Retina (tissue), 1 donor: ENCODE data around the gene GPR32.
"Not testable (repeated sequence)": the region's sequence is repeated elsewhere in the genome, so short reads cannot be mapped to it uniquely, and the experiment has no call there.

ENCODE experiments used
- DNase-seq: peaks from one replicate; pipeline ENCODE4 v3.0.0-alpha.2; 2016

The GPR32 gene, protein sequence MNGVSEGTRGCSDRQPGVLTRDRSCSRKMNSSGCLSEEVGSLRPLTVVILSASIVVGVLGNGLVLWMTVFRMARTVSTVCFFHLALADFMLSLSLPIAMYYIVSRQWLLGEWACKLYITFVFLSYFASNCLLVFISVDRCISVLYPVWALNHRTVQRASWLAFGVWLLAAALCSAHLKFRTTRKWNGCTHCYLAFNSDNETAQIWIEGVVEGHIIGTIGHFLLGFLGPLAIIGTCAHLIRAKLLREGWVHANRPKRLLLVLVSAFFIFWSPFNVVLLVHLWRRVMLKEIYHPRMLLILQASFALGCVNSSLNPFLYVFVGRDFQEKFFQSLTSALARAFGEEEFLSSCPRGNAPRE

DNA sequence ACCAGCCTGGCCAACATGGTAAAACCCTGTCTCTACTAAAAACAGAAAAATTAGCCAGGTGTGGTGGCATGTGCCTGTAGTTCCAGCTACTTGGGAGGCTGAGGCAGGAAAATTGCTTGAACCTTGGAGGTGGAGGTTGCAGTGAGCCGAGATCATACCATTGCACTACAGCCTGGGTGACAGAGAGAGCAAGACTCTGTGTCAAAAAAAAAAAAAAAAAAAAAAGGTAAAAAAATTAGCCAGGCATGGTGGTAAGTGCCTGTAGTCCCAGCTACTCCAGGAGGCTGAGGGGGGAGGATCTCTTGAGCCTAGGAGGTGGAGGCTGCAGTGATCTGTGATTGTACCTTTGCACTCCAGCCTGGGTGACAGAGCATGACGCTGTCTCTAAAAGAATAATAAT is at the start of gene GPR32:
TSS of gene GPR32 (plus strand) at position 301 of the 400 bp plus-strand sequence. CDS start 137 bp downstream, outside the sequence.
- not testable (repeated sequence) for DNase-seq

- DNase-seq: peak; percentile 51
These were observed 49.3 kb upstream of the GPR32 start for GRCh38 chr19:50720921-50721381.

DNA sequence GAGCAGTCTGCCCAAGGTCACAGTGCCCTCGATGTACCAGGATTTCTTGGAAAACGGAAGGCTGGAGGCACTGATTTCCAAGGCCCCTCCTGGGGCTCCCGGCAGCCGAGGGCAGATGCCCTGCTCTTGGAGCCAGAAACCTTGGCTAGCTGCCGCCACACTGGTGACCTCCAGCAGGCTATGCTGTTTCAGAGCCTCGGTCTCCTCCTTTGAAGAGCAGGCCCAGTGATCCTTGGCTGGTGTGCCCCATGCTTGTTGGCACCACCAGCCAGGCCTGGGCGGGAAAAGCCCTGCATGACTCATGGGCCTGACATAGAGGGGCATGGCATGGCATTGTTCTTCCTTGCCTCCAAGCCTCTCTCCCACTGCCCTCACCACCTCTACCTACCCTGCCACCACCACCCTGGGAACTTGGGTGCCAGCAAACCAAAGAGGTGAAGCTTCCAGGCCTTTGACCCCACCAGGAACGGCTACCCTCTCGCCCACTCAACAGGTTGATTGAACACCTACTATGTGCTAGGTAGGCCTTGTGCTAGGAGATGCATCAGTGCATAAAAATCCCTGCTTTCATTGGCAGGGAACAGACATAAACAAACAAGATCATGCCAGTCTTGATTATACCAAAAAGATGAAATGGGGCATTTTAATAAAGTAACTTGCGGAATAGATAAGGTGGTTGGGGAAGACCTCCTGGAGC is 48.7 kb upstream of the GPR32 start:
- no peak for DNase-seq

GRCh38 chr19:50722201-50723013 is 47.9 kb upstream of the GPR32 start:
- peak; percentile 33 for DNase-seq

GRCh38 chr19:50723069-50723468 is 47.2 kb upstream of the GPR32 start, which contains the start of gene CLEC11A:
Gene CLEC11A, plus strand, starts transcription at chr19:50723364. Its CDS starts 162 bp downstream, at chr19:50723526.
- peak; percentile 36 for DNase-seq

DNA sequence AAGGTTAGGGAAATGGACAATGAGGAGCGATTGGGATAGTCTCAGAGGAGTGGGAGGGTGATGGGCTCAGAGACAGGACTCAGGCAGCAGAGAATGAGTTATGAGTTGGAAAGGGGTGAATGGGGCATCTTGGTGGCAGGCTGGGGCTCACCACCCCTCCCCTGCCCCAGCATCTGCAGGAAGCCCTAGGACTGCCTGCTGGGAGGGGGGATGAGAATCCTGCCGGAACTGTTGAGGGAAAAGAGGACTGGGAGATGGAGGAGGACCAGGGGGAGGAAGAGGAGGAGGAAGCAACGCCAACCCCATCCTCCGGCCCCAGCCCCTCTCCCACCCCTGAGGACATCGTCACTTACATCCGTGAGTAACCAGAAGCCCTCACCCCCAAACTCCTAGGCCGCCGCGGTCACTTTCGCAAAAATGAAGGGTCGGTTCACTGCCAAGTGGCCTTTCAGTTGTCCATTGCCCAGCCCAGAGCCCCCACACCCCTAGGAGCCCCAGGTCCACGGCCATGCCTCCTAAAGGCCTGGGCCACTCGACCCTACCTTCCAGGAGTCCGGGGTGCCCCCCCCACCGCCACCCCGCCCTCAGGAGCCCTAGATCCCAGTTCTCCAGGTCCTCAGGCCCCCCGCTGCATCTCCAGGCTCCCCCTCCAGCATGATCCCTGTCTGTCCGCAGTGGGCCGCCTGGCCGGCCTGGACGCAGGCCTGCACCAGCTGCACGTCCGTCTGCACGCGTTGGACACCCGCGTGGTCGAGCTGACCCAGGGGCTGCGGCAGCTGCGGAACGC is 46.3 kb upstream of the GPR32 start:
- DNase-seq: no peak

DNA sequence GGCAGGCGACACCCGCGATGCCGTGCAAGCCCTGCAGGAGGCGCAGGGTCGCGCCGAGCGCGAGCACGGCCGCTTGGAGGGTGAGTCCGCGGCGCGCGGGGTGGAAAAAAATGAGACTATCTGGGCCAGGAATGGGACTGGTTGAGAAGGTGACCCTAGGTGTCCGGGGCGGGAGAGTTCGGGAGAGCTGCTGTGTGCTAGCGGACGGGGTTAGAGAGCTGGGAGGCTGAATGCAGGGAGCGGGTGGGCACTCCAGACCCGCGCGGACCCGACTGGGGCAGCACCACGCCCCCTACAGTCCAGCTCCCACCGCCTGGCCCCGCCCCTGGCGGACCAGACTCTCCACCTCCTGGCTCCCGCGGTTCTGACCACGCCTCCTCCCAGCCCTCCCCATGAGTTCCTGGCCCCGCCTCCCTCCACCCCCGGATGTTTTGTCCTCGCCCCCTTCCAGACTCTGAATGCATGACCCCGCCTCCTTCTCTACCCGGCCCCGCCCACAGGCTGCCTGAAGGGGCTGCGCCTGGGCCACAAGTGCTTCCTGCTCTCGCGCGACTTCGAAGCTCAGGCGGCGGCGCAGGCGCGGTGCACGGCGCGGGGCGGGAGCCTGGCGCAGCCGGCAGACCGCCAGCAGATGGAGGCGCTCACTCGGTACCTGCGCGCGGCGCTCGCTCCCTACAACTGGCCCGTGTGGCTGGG is 45.6 kb upstream of the GPR32 start:
- DNase-seq: peak; percentile 99

DNA sequence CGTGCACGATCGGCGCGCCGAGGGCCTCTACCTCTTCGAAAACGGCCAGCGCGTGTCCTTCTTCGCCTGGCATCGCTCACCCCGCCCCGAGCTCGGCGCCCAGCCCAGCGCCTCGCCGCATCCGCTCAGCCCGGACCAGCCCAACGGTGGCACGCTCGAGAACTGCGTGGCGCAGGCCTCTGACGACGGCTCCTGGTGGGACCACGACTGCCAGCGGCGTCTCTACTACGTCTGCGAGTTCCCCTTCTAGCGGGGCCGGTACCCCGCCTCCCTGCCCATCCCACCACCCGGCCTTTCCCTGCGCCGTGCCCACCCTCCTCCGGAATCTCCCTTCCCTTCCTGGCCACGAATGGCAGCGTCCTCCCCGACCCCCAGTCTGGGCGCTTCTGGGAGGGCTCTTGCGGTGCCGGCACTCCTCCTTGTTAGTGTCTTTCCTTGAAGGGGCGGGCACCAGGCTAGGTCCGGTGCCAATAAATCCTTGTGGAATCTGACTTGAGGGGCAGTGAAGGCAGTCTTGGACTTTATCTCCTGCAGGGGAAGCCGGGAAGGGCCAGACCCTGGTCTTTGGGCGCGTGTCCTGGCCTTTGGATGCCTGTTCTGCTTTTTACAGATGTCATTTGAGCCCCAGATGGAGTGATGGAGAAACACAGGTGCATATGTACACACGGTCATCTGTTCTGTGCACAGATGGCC is 44.9 kb upstream of the GPR32 start:
- no peak for DNase-seq

- no peak for DNase-seq
These were observed 44.4 kb upstream of the GPR32 start for GRCh38 chr19:50725911-50726230.

DNA sequence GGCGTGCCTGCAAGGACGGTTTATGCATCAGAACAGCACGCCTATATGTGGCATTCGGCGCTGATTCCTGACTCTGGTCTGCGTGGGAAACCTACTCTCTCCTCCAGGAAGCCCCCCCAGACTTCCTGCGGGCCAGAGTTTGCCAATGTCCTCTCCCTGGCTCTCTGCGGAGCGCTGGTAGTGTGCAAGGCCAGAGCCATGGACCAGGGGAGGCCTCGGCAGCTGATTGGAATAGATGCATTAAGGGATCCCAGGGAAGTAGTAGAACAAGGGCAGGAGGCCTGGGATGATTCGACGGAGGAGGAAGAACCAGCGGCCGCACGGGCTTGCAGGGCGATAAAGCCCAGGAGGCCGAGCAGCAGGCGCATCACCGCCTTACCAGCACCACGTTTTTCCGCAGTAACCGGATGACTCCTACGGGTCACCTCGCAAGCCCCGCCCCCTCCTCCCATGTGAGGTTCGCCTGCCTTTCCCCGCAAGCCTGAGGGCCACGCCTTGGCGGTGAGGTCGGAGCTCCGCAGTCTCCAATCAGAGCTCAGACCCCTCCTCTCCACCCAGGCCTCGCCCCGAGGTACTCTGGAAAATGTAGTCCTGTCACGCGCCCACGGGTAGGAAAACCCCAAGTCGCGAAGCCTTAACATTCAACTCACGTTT is 42.1 kb upstream of the GPR32 start:
- peak; percentile 87 for DNase-seq

GRCh38 chr19:50729894-50730293 is 40.4 kb upstream of the GPR32 start:
- no peak for DNase-seq

GRCh38 chr19:50735869-50736268 is 34.4 kb upstream of the GPR32 start:
- DNase-seq: no peak

DNA sequence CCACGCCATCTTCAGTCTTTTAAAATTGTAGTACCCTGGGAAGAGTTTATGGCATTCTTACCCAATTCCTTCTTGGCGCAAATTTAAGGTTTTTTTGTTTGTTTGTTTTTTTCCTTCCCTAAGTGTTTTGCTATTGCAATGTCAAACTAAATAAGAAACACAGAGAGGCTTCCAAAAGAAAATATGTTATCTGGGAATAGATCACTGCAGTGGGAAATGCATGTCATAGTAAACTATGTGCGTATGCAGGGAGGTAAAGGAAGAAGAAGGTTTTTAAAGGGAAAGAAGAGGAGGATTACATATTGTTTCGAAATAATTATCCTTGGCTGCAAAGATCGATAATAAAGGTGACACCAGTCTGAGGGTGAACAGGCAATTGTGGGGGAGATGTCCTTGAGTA is 33.9 kb upstream of the GPR32 start:
- DNase-seq: no peak

GRCh38 chr19:50739132-50739913 is 30.9 kb upstream of the GPR32 start:
- no peak for DNase-seq

DNA sequence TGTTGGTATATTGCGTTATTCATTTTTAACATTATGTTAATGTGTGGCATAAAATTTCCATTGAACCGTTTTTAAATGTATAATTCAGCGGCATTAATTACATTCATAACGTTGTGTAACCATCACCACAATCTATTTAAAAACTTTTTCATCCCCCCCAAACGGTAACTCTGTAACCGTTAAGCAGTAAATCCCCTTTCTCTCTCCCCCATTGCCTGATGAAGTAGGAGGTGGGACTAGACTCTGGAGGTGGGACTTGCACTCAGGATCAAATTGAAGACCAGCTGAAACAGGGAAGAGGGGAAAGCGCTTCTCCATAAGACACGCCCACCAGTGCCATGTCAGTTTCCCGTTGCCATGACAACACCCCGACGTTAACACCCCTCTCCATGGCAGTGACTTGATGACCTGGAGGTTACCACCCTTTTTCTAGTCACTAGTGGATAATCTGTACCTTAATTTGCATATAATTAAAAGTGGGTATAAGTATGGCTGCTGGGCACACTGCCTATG is 30.3 kb upstream of the GPR32 start:
- no peak for DNase-seq

DNA sequence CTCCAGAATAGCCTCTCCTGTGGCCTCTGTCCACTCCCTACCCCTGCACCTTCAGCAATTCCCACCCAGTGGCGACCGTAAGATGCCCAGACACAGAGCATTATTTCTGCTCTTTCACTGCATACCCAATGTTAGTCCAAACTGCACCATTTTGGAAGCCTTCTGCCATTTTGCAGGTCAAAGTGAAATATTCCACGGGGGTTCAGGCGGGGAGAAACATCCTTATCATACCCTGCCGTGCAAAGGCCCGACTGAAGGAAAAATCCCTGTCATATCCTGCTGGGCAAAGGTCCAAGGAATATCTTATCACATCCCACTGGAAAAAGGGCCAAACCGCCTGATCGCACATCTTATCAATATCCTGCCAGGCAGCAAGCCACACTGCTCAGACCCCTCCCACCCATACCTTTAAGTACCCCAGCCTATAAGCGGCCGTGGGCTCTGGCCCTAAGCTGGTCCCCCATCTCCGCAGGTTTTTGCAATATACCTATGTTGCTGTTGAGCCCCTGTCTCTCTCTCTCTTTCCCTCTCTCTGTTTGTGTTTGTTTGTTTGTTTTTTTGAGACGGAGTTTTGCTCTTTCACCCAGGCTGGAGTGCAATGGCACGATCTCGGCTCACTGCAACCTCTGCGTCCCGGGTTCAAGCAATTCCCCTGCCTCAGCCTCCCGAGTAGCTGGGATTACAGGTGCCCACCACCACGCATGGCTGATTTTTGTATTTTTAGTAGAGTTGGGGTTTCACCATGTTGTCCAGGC is 28.9 kb upstream of the GPR32 start:
- DNase-seq: no peak

DNA sequence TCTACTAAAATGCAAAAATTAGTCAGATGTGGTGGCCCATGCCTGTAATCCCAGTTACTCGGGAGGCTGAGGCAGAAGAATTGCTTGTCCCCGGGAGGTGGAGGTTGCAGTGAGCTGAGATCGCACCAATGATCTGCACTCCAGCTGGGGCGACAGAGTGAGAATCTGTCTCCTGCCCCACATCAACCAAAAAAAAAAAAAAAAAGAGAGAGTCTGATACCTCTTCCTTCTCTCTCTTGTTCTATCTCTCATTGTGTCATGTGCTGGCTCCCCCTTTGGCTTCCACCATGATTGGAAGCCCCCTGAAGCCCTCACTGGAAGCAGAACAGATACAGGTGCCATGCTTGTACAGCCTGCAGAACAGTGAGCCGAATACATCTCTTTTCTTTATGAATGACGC is 26.7 kb upstream of the GPR32 start:
- DNase-seq: no peak

- no peak for DNase-seq
These were observed 25.0 kb upstream of the GPR32 start for GRCh38 chr19:50745221-50745620.

GRCh38 chr19:50747141-50747540 is 23.1 kb upstream of the GPR32 start:
- DNase-seq: not testable (repeated sequence)
